IgD-negative memory B cell (primary cell): ENCODE data around the gene DPP10. TPM values are rescaled to one million over a fixed set of nuclear protein-coding genes. Genes with fewer than 3 reads are reported as not detected.
A peak's percentile ranks its signal among the peaks of the same experiment; 100 is the strongest.

ENCODE experiments used
- H3K27ac Mint-ChIP-seq, 3 donors: one replicate each; pipeline ENCODE4 v1.8.0; 2020 to 2022; ENCODE audit warnings: mild to moderate bottlenecking in 3 of 3, mixed read lengths in 3 of 3, moderate library complexity in 1 of 3
- H3K27me3 Mint-ChIP-seq: one replicate; pipeline ENCODE4 v1.8.0; 2021; ENCODE audit warnings: mixed read lengths
- H3K36me3 Mint-ChIP-seq: one replicate; pipeline ENCODE4 v1.8.0; 2020; ENCODE audit warnings: mild to moderate bottlenecking, mixed read lengths
- H3K4me1 Mint-ChIP-seq, 3 donors: one replicate each; pipeline ENCODE4 v1.8.0; 2020 to 2022; ENCODE audit warnings: mixed read lengths in 3 of 3, mild to moderate bottlenecking in 1 of 3
- H3K4me3 Mint-ChIP-seq, 4 donors: one replicate each; pipeline ENCODE4 v1.8.0; 2020 to 2022; ENCODE audit warnings: mild to moderate bottlenecking in 4 of 4, mixed read lengths in 4 of 4, moderate library complexity in 3 of 4
- H3K9me3 Mint-ChIP-seq, 3 donors: one replicate each; pipeline ENCODE4 v1.8.0; 2020 to 2021; ENCODE audit warnings: mixed read lengths in 3 of 3, mild to moderate bottlenecking in 1 of 3
- polyA plus RNA-seq: library from polyadenylated mRNA; unstranded; fragments of 300-500 nt; fragmentation: Illumina TruSeq; gene quantifications from one replicate; pipeline ENCODE4 v1.2.3, GENCODE V29; 2021

DPP10 gene
- polyA plus RNA-seq, 1 donor from 2014 or later, result not detected

DNA sequence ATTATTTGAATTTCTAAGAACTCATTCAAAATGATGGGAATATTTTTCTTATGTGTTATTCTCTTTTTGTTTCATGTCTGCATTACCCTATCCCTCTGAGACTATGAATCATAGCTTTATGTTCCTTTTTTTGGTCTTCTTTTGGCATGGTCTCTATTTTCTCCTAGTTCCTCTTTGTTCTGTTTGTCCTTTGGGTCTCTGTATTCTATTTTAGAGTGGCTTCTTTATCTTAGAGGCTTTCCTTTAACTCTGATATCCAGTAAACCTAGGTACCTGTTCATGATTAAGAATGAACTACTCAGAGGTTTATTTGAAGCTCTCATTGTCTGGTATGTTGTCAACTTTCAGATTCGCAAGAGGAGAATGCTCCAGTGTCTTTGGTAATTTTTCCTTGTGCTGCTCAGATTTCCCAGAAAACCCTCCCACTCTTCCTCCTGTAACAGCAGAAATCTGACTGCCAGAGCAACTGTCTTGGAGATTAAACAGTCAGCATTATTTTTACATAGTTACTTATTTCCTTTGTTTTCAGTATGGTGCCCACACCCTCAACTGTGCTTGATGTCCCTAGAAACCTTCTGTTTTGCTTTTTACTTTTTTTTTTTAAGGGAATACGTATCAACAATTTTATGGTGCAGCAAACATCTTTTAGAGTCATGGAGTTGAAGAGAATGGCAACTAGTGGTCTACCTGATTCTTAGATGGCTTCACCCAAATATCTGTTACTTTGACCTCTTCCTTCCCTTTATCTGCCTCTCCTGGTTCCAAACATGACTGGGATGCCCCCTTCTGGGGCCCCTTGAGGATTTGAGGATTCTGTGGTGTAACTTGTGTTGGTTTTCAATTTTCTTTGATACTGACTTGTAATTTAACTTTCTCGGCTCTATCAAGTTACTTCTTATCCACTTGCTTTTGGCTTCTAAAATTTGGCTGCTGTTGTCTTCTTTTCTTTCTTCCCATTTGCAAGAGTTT is 92.0 kb downstream of the DPP10 start:
- no peaks in the 10 kb centered on the region for H3K9me3 Mint-ChIP-seq
- no peaks in the 10 kb centered on the region for H3K4me1 Mint-ChIP-seq
- peaks cover 2% of the 10 kb centered on the region for H3K27me3 Mint-ChIP-seq
- no peak overlapping the region for H3K27ac Mint-ChIP-seq
- H3K36me3 Mint-ChIP-seq, result peaks cover 2% of the 10 kb centered on the region
- no peak overlapping the region for H3K4me3 Mint-ChIP-seq

DNA sequence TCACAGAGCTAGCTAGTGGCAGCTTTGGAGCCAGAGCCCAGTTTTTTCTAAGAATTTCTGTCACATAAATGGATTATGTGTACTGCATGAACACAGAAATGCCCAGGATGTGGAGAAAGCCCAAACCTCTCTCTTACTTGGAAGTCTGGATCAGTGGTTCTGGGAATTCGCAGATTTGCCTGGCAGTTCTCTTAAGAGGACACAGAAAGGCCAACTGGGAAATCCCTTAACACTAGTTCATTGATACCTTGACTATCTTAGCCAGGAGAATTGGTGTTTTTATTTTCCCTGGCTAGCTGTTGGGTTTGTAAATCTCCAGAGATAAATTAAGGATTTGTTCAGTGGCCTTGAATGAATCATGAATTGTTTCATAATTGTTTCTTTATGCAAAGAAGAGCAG is 95.3 kb downstream of the DPP10 start:
- peaks cover 2% of the 10 kb centered on the region for H3K27me3 Mint-ChIP-seq
- peaks cover 2% of the 10 kb centered on the region for H3K36me3 Mint-ChIP-seq

DNA sequence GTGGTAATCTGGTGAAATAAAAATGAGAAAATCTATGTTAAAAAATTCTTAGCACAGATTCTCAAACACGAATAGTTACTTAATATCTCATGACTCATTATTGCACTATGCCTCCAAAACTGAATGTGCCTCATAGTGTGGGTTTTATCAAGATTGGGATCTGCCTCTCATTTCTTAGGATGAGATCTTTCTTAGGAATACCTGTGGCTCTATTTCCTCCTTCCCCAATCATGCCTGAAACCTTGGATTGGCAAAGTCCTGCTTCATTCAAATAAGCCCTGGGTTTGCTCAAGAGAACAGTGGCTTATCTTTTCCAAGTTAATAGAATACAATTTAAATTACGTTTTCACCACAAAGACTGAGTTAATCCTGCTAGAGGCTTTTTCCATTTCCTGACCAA is 100.3 kb downstream of the DPP10 start:
- peaks cover 0 to 2% (median 0%) of the 10 kb centered on the region in 3 donors for H3K4me1 Mint-ChIP-seq
- H3K9me3 Mint-ChIP-seq, result peaks cover 0 to 5% (median 0%) of the 10 kb centered on the region in 3 donors
- H3K27ac Mint-ChIP-seq, result no peak overlapping the region
- H3K4me3 Mint-ChIP-seq, result no peak overlapping the region
- H3K27me3 Mint-ChIP-seq, result no peaks in the 10 kb centered on the region
- no peaks in the 10 kb centered on the region for H3K36me3 Mint-ChIP-seq

More for the DNA sequence above, 95.3 kb downstream of the DPP10 start:
- no peak overlapping the region for H3K4me3 Mint-ChIP-seq
- no peaks in the 10 kb centered on the region for H3K9me3 Mint-ChIP-seq
- no peaks in the 10 kb centered on the region for H3K4me1 Mint-ChIP-seq
- H3K27ac Mint-ChIP-seq, result no peak overlapping the region

DNA sequence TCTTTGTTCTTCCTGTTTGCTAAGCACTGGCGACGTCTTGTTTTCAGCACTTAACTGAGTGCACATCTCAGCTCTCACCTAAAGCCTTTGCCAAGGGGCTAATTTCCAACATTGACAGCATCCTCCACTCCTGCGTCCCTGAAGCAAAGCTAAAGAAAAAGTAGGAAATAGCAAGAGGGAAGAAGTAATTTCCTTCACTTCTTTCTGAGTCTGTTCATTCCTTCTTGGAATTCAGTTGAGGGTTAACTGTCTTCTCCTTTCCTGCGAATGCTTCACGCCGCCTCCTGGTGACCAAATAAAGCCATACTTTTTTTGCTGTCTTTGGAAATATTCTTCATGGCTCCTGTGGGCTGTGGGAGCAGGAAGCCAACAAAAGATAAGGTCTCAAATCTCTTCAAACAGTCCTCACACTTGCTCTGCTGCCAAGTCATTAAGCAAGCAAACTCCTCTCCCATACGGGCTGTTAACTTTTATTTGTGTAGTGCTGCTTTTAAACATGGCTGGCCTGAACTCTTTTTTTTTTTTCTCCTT is 100.9 kb downstream of the DPP10 start:
- peaks cover 3% of the 10 kb centered on the region for H3K27me3 Mint-ChIP-seq
- H3K4me1 Mint-ChIP-seq, result peaks cover 0 to 2% (median 0%) of the 10 kb centered on the region in 3 donors
- H3K27ac Mint-ChIP-seq, result no peak overlapping the region
- peaks cover 0 to 5% (median 0%) of the 10 kb centered on the region in 3 donors for H3K9me3 Mint-ChIP-seq
- no peak overlapping the region for H3K4me3 Mint-ChIP-seq
- H3K36me3 Mint-ChIP-seq, result no peaks in the 10 kb centered on the region

DNA sequence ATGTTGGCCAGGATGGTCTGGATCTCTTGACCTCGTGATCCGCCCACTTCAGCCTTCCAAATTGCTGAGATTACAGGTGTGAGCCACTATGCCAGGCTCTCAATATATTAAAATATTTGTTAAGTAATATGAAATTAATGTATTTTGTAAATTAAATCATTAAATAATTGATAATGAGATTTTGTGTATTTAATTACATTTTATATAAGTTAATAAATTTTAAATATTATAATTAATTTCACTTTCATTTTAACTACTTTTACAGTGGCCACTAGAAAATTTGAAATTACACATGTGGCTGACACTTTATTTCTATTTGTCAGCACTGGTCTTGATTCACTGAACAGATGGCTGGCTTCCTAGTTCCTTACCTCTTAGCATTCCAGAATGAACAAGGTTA is 102.6 kb downstream of the DPP10 start:
- no peak overlapping the region for H3K27ac Mint-ChIP-seq
- H3K27me3 Mint-ChIP-seq, result peaks cover 3% of the 10 kb centered on the region
- H3K4me1 Mint-ChIP-seq, result peaks cover 0 to 2% (median 0%) of the 10 kb centered on the region in 3 donors
- H3K9me3 Mint-ChIP-seq, result peaks cover 0 to 5% (median 0%) of the 10 kb centered on the region in 3 donors
- no peak overlapping the region for H3K4me3 Mint-ChIP-seq
- no peaks in the 10 kb centered on the region for H3K36me3 Mint-ChIP-seq

DNA sequence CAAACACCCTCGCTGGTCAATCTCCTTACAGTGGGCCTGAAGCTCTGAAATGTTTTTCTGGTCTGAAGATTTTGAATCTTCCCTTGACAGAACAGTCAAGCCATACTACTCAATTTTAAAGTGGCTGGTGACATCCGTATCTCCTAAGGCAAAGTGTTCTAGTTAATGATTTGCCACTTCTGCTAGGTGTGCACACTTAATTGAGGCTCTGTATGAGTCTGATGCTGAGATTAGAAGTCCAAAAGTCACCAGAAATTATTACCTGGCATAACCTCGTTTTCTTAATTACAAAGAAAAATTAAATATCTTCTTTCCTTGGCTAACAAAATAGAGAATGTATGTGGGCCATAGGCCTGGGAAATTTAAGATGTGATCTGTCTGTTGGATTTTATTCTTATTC is 104.1 kb downstream of the DPP10 start:
- Mint-ChIP-seq H3K27me3 (peaks cover 3% of the 10 kb centered on the region), H3K9me3 (peaks cover 0 to 5% (median 0%) of the 10 kb centered on the region in 3 donors), H3K27ac (no peak overlapping the region), H3K4me3 (no peak overlapping the region), H3K36me3 (no peaks in the 10 kb centered on the region), H3K4me1 (peaks cover 0 to 2% (median 0%) of the 10 kb centered on the region in 3 donors)

DNA sequence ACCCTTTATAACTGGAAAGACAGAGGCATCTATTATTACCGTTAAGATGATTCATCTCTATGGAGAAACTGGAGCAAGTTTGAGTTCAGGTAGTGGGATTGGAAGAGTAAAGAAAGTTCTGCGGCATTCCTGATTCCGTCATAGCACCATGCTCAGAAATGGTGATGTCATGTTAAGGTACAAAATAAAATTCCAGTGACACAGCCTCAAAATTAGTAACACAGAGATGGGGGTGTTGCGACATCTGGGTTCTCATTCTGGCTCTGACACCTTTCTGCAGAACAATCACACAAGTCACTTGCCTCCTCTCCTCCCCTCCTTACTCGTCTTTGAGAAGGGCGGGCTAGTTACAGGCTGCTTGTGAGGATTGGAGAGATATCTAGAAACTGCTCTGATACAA is 105.7 kb downstream of the DPP10 start:
- peaks cover 0 to 5% (median 0%) of the 10 kb centered on the region in 3 donors for H3K9me3 Mint-ChIP-seq
- H3K4me3 Mint-ChIP-seq, result no peak overlapping the region
- peaks cover 3% of the 10 kb centered on the region for H3K27me3 Mint-ChIP-seq
- H3K27ac Mint-ChIP-seq, result peak overlapping the region in 1 of 3 donors; percentile 13
- no peaks in the 10 kb centered on the region for H3K36me3 Mint-ChIP-seq
- peaks cover 0 to 2% (median 0%) of the 10 kb centered on the region in 3 donors for H3K4me1 Mint-ChIP-seq

DNA sequence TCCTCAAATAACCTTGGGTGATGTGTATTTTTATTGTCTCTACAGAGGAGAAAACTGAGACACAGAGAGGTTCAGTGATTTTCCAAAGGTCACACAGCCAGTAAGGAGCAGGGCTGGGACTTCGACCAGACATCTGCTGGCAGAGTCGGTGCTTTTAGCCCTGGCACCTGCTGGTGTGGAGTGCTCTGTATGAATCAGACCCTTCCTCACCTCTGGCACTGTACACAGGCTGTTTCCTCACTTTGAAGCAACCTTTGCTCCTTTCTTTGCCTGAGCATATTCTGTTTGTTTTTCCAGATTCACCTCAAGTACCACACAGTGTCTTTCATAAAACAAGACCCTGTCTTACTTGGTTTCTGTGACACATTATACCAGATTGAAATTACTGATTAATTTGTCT is 107.9 kb downstream of the DPP10 start:
- H3K27ac Mint-ChIP-seq, result no peak overlapping the region
- H3K4me1 Mint-ChIP-seq, result no peaks in the 10 kb centered on the region
- H3K9me3 Mint-ChIP-seq, result peaks cover 0 to 2% (median 0%) of the 10 kb centered on the region in 3 donors
- H3K36me3 Mint-ChIP-seq, result no peaks in the 10 kb centered on the region
- no peak overlapping the region for H3K4me3 Mint-ChIP-seq
- H3K27me3 Mint-ChIP-seq, result peaks cover 5% of the 10 kb centered on the region

DNA sequence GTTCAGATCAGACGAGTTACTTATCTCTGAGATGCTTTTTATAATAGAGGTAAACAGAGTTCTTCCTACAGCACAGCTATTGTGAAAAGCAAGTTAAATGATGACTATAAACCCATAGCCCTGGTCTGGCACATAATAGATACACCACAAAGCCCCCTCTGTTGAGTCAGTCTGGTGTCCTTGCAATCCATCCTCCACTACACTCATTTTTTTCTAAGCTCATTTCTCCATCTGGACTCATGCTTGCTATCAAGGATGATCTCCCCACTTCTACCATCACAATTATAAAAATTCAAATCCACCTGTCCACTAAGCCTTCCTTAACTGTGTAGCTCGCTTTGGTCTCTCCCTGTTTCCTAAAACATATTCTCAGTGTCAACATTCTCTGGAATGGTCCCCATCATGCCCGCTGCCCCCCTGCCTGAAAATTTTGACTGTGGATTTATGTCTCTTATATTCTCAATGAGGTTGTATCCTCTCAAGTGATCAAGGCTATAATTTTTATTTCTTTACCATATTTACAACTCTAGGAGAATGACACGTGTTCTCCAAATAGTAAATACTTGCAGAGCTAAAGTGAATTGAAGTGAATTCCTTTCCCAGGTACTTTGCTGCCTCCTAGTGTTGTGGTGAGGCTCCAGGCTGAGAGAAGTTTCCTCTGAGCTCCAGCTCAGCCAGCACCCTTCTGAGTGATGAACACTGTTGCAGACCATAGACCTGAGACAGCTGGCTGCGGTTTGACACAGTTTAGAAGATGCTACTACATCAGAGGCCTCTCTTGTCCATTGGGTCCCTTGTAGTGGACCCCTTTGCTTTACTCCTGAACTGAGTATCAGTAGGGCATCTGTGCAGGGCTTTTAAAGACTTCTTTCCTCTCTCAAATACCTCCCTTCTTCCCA is 108.7 kb downstream of the DPP10 start:
- no peaks in the 10 kb centered on the region for H3K36me3 Mint-ChIP-seq
- no peaks in the 10 kb centered on the region for H3K4me1 Mint-ChIP-seq
- H3K4me3 Mint-ChIP-seq, result no peak overlapping the region
- no peaks in the 10 kb centered on the region for H3K9me3 Mint-ChIP-seq
- no peak overlapping the region for H3K27ac Mint-ChIP-seq
- H3K27me3 Mint-ChIP-seq, result peaks cover 9% of the 10 kb centered on the region

DNA sequence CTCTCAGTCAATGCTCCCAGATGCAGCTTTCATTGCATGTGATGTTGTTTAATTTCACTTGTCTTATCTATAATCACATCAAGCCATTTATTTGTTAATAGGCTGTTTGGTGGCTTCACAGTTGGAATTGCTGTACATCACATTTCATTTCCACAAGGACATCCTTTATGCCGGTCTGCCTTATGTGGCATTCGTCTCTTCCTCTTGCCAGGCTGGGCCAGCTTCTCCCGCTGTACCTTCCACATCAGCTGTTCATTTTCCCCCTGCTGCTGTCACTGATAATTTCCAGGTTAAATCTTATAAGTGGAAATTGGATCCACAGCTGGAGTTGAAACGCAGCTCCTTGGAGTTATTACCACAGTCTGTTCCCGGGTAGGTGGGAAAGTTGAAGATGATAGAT is 110.6 kb downstream of the DPP10 start:
- Mint-ChIP-seq H3K36me3 (no peaks in the 10 kb centered on the region), H3K4me1 (no peaks in the 10 kb centered on the region), H3K27ac (no peak overlapping the region), H3K4me3 (peak overlapping the region in 1 of 4 donors; percentile 49), H3K27me3 (peaks cover 10% of the 10 kb centered on the region), H3K9me3 (no peaks in the 10 kb centered on the region)

DNA sequence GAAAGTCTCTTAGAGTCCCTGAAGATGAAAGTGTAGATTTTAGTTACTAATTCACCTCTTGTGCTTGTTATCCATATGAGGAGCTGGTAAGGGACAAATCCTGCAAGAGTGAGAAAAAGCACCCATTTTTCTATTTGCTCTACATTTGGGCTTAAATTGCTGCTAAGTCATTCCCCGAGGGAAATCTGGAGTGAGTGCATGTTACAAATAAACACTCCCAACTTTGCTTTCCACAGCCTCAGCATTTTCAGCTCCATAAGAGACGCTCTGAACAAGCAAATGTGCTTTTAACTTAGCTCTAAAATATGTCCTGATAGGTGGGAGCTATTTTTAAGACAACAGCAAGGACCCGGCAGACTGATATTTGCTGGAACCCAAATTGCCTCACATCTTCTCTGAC is 126.7 kb downstream of the DPP10 start:
- H3K36me3 Mint-ChIP-seq, result no peaks in the 10 kb centered on the region
- no peaks in the 10 kb centered on the region for H3K9me3 Mint-ChIP-seq
- peaks cover 7% of the 10 kb centered on the region for H3K27me3 Mint-ChIP-seq
- no peak overlapping the region for H3K27ac Mint-ChIP-seq
- no peaks in the 10 kb centered on the region for H3K4me1 Mint-ChIP-seq
- H3K4me3 Mint-ChIP-seq, result no peak overlapping the region

DNA sequence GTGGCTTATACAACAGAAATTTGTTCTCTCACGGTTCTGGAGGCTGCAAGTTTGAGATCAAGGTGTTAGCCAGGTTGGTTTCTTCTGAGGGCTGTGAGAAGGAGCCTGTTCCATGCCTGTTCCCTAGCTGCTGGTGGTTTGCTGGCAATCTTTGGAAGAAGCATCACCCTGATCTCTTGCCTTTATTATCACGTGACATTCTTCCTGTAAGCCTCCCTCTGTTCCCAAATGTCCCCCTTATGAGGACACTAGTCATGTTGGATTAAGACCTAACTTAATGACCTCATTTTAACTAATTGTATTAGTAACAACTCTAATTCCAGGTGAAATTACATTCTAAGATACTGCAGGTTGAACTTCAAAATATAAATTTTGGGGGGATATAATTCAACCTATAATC is 135.2 kb downstream of the DPP10 start:
- no peak overlapping the region for H3K27ac Mint-ChIP-seq
- H3K9me3 Mint-ChIP-seq, result no peaks in the 10 kb centered on the region
- no peaks in the 10 kb centered on the region for H3K4me1 Mint-ChIP-seq
- H3K27me3 Mint-ChIP-seq, result no peaks in the 10 kb centered on the region
- no peaks in the 10 kb centered on the region for H3K36me3 Mint-ChIP-seq
- H3K4me3 Mint-ChIP-seq, result no peak overlapping the region

DNA sequence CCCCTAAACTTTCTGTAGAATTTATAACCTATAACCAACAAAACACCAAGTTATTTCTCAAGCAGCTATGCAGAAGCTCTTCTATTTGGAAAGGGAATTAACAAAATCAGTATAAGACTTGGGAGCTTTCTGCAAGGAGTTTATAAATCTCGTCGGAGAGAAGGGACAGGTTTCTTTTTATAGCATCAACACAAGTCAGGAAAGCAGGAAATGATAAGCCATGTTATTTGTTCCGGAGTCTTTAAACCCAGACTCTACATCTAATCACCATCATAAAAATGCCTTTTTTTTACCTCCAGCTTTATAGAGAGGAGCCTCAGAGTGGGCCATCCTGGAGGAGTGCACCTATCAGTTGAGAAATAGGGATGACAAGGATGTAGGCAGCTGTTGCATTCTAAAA is 137.1 kb downstream of the DPP10 start:
- H3K27me3 Mint-ChIP-seq, result no peaks in the 10 kb centered on the region
- no peak overlapping the region for H3K27ac Mint-ChIP-seq
- H3K9me3 Mint-ChIP-seq, result no peaks in the 10 kb centered on the region
- no peaks in the 10 kb centered on the region for H3K4me1 Mint-ChIP-seq
- H3K4me3 Mint-ChIP-seq, result no peak overlapping the region
- H3K36me3 Mint-ChIP-seq, result no peaks in the 10 kb centered on the region

DNA sequence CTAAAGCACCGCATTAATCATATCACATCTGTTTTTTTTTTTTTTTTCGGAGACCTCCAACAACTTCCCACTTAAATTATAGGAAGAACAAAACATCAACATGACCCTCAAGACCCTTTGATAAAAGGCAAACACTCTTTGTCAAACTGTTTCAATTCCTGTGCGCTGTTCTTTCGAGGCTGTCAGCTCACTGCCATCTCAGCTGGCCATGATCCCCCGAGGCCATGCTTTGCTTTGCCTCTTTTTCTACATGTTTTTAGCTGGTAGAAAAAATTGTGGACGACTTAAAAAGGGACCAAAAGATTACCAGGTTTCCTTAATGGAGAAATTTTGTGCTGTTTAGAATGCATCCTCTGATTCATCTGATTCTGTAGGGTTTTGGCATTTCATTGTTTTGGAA is 138.2 kb downstream of the DPP10 start:
- Mint-ChIP-seq H3K27me3 (no peaks in the 10 kb centered on the region), H3K4me3 (no peak overlapping the region), H3K4me1 (no peaks in the 10 kb centered on the region), H3K27ac (no peak overlapping the region), H3K36me3 (no peaks in the 10 kb centered on the region), H3K9me3 (peaks cover 0 to 1% (median 0%) of the 10 kb centered on the region in 3 donors)

DNA sequence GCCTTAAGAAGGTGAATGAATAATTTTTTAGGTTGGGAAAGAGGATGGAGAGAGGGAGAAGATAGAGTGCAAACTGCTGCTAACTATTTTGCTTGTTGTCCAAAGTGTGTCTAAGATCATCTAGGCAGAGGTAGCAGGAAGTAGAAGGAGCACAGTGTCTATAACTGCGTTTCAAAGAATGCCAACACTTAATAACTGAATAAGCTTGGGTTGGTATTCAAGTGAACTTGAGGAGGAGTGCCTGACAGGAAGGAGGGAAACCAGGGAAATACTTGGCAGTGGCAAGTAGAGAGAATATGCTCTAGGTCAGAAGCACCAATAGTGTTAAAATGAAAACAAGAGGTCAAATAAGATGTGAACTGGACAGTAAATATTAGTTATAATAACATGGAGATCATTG is 155.9 kb downstream of the DPP10 start:
- Mint-ChIP-seq H3K27ac (no peak overlapping the region), H3K9me3 (no peaks in the 10 kb centered on the region), H3K36me3 (no peaks in the 10 kb centered on the region), H3K4me1 (no peaks in the 10 kb centered on the region), H3K4me3 (no peak overlapping the region), H3K27me3 (no peaks in the 10 kb centered on the region)
